ENCODE data around the gene VEZF1.
"Not testable (repeated sequence)": the region's sequence is repeated elsewhere in the genome, so short reads cannot be mapped to it uniquely, and the experiment has no call there.

Gene VEZF1

GRCh38 chr17:57975044-57975443 is 13.0 kb downstream of the VEZF1 start:
- TF ChIP-seq CTCF (IDR thresholded peaks at IDR 0.05; ENCODE audit: borderline replicate concordance, control extremely low read depth, extremely low read depth, insufficient read depth, missing control alignments) = no peak
- no peak for DNase-seq (ENCODE audit: low spot score)
- in situ Hi-C loops (cut with MboI; ENCODE audit: low sequenced_read_pairs, unreplicated experiment) = no loop called here

- in situ Hi-C loops (cut with MboI; ENCODE audit: low sequenced_read_pairs, unreplicated experiment); DNase-seq (ENCODE audit: low spot score): not testable (repeated sequence)
Measured at GRCh38 chr17:57974053-57974824, 13.8 kb downstream of the VEZF1 start.

- in situ Hi-C loops (cut with MboI; ENCODE audit: low sequenced_read_pairs, unreplicated experiment) = no loop called here
- no peak for TF ChIP-seq CTCF (IDR thresholded peaks at IDR 0.05; ENCODE audit: borderline replicate concordance, control extremely low read depth, extremely low read depth, insufficient read depth, missing control alignments)
- DNase-seq (ENCODE audit: low spot score) = no peak
Measured at GRCh38 chr17:57972151-57972550, 15.9 kb downstream of the VEZF1 start.

- in situ Hi-C loops (cut with MboI; ENCODE audit: low sequenced_read_pairs, unreplicated experiment) = no loop called here
- no peak for TF ChIP-seq CTCF (IDR thresholded peaks at IDR 0.05; ENCODE audit: borderline replicate concordance, control extremely low read depth, extremely low read depth, insufficient read depth, missing control alignments)
- DNase-seq (ENCODE audit: low spot score) = no peak
Measured at GRCh38 chr17:57971572-57971971, 16.5 kb downstream of the VEZF1 start.

GRCh38 chr17:57970710-57971109 is 17.3 kb downstream of the VEZF1 start:
- no peak for DNase-seq (ENCODE audit: low spot score)
- in situ Hi-C loops (cut with MboI; ENCODE audit: low sequenced_read_pairs, unreplicated experiment) = no loop called here
- TF ChIP-seq CTCF (IDR thresholded peaks at IDR 0.05; ENCODE audit: borderline replicate concordance, control extremely low read depth, extremely low read depth, insufficient read depth, missing control alignments) = no peak

- no peak for TF ChIP-seq CTCF (IDR thresholded peaks at IDR 0.05; ENCODE audit: borderline replicate concordance, control extremely low read depth, extremely low read depth, insufficient read depth, missing control alignments)
- DNase-seq (ENCODE audit: low spot score) = no peak
- in situ Hi-C loops (cut with MboI; ENCODE audit: low sequenced_read_pairs, unreplicated experiment) = no loop called here
Measured at GRCh38 chr17:57968456-57968855, 19.6 kb downstream of the VEZF1 start.

GRCh38 chr17:57966875-57967274 is 21.2 kb downstream of the VEZF1 start:
- in situ Hi-C loops (cut with MboI; ENCODE audit: low sequenced_read_pairs, unreplicated experiment) = no loop called here
- TF ChIP-seq CTCF (IDR thresholded peaks at IDR 0.05; ENCODE audit: borderline replicate concordance, control extremely low read depth, extremely low read depth, insufficient read depth, missing control alignments) = no peak
- no peak for DNase-seq (ENCODE audit: low spot score)
